HG03565 (cell line): ENCODE results near the gene TENM3.

Experiments used
- ATAC-seq: cut with Tn5 transposase; IDR thresholded peaks from one replicate; pipeline ENCODE4 v1.9.1; 2021; ENCODE audit warnings: mild to moderate bottlenecking, moderate library complexity; ENCODE audit not compliant: unreplicated experiment

The TENM3 gene

GRCh38 chr4:182495645-182496385, 252.6 kb downstream of the TENM3 start:
- ATAC-seq: no peak

GRCh38 chr4:182496408-182496807, 253.2 kb downstream of the TENM3 start:
- no peak for ATAC-seq

GRCh38 chr4:182502064-182502463, 258.9 kb downstream of the TENM3 start:
- no peak for ATAC-seq

- no peak for ATAC-seq
Measured at GRCh38 chr4:182504463-182504862, 261.3 kb downstream of the TENM3 start.

- ATAC-seq: no peak
Measured at GRCh38 chr4:182507805-182508204, 264.6 kb downstream of the TENM3 start.

- ATAC-seq: no peak
Measured at GRCh38 chr4:182510836-182511235, 267.6 kb downstream of the TENM3 start.

- ATAC-seq: peak; percentile 57
Measured at GRCh38 chr4:182513587-182514291, 270.5 kb downstream of the TENM3 start.

GRCh38 chr4:182518421-182518820, 275.2 kb downstream of the TENM3 start:
- ATAC-seq: no peak

- no peak for ATAC-seq
Measured at GRCh38 chr4:182519528-182519927, 276.3 kb downstream of the TENM3 start.

GRCh38 chr4:182521011-182521410, 277.8 kb downstream of the TENM3 start:
- no peak for ATAC-seq

GRCh38 chr4:182528819-182529218, 285.6 kb downstream of the TENM3 start:
- ATAC-seq: no peak

GRCh38 chr4:182530451-182530850, 287.2 kb downstream of the TENM3 start:
- ATAC-seq: no peak

- no peak for ATAC-seq
Measured at GRCh38 chr4:182531555-182532162, 288.5 kb downstream of the TENM3 start.

- ATAC-seq: no peak
Measured at GRCh38 chr4:182532441-182532840, 289.2 kb downstream of the TENM3 start.

GRCh38 chr4:182533964-182534363, 290.8 kb downstream of the TENM3 start:
- ATAC-seq: no peak

GRCh38 chr4:182536221-182536811, 293.1 kb downstream of the TENM3 start:
- no peak for ATAC-seq

GRCh38 chr4:182537031-182537795, 294.0 kb downstream of the TENM3 start:
- no peak for ATAC-seq

- ATAC-seq: no peak
Measured at GRCh38 chr4:182538031-182538430, 294.8 kb downstream of the TENM3 start.

GRCh38 chr4:182540496-182540895, 297.3 kb downstream of the TENM3 start:
- ATAC-seq: no peak

- peak; percentile 100 for ATAC-seq
Measured at GRCh38 chr4:182547435-182547834, 304.2 kb downstream of the TENM3 start.

- no peak for ATAC-seq
Measured at GRCh38 chr4:182548156-182548555, 305.0 kb downstream of the TENM3 start.
